Endothelial cell (in vitro differentiated cells): ENCODE measurements around the gene PRKAG2. TPM values are rescaled to one million over a fixed set of nuclear protein-coding genes. Genes with fewer than 3 reads are reported as not detected.

ENCODE experiments used
- DNase-seq: peaks from one replicate; pipeline ENCODE4 v3.0.0; 2021; ENCODE audit warnings: low spot score
- H3K27ac Mint-ChIP-seq: one replicate; pipeline ENCODE4 v1.8.0; 2021; ENCODE audit warnings: mixed read lengths, inconsistent platforms; ENCODE audit not compliant: unreplicated experiment
- H3K27me3 Mint-ChIP-seq: one replicate; pipeline ENCODE4 v1.8.0; 2021; ENCODE audit warnings: mild to moderate bottlenecking, moderate library complexity, mixed read lengths, inconsistent platforms; ENCODE audit not compliant: unreplicated experiment
- H3K36me3 Mint-ChIP-seq: one replicate; pipeline ENCODE4 v1.8.0; 2021; ENCODE audit warnings: mild to moderate bottlenecking, low read depth, mixed read lengths, inconsistent platforms; ENCODE audit not compliant: unreplicated experiment
- H3K4me1 Mint-ChIP-seq: one replicate; pipeline ENCODE4 v1.8.0; 2021; ENCODE audit warnings: mild to moderate bottlenecking, mixed read lengths, inconsistent platforms; ENCODE audit not compliant: unreplicated experiment
- H3K4me3 Mint-ChIP-seq: one replicate; pipeline ENCODE4 v1.8.0; 2021; ENCODE audit warnings: mild to moderate bottlenecking, mixed read lengths, inconsistent platforms; ENCODE audit not compliant: unreplicated experiment
- H3K9me3 Mint-ChIP-seq: one replicate; pipeline ENCODE4 v1.8.0; 2021; ENCODE audit warnings: mixed read lengths, inconsistent platforms; ENCODE audit not compliant: unreplicated experiment
- CTCF ChIP-seq: fragments of 200-600 bp; sonication (generic); IDR thresholded peaks from one replicate; pipeline ENCODE4 v1.5.0; 2021; ENCODE audit warnings: antibody characterized with exemption; ENCODE audit not compliant: unreplicated experiment
- total RNA-seq: library from RNA; stranded (reverse); fragmentation: NEBNext Ultra II Directional; extraction: Animal tissue kit (Norgen Biotek cat#: 25700); gene quantifications from one replicate; pipeline ENCODE4 v1.2.1, GENCODE V29; 2021; ENCODE audit not compliant: unreplicated experiment

Gene PRKAG2
- total RNA-seq, 1 donor from 2014 or later: 16.0 TPM

GRCh38 chr7:151721694-151722093 lies 155.2 kb downstream of the PRKAG2 start:
- H3K4me3 Mint-ChIP-seq: no peak overlapping the region
- no peak overlapping the region for H3K27ac Mint-ChIP-seq
- no peaks in the 10 kb centered on the region for H3K9me3 Mint-ChIP-seq

GRCh38 chr7:151721236-151721635 lies 155.7 kb downstream of the PRKAG2 start:
- TF ChIP-seq CTCF: no peak
- no peak overlapping the region for H3K4me3 Mint-ChIP-seq
- peaks cover 4% of the 10 kb centered on the region for H3K36me3 Mint-ChIP-seq
- no peak overlapping the region for H3K27ac Mint-ChIP-seq
- no peaks in the 10 kb centered on the region for H3K4me1 Mint-ChIP-seq
- DNase-seq: no peak
- no peaks in the 10 kb centered on the region for H3K9me3 Mint-ChIP-seq
- peaks cover 6% of the 10 kb centered on the region for H3K27me3 Mint-ChIP-seq

More at GRCh38 chr7:151721694-151722093, 155.2 kb downstream of the PRKAG2 start:
- DNase-seq: no peak
- no peaks in the 10 kb centered on the region for H3K4me1 Mint-ChIP-seq
- no peak for TF ChIP-seq CTCF
- H3K27me3 Mint-ChIP-seq: peaks cover 9% of the 10 kb centered on the region
- peaks cover 7% of the 10 kb centered on the region for H3K36me3 Mint-ChIP-seq

GRCh38 chr7:151720280-151720679 lies 156.6 kb downstream of the PRKAG2 start:
- DNase-seq: no peak
- Mint-ChIP-seq H3K4me1 (no peaks in the 10 kb centered on the region), H3K4me3 (no peak overlapping the region), H3K27ac (no peak overlapping the region), H3K36me3 (peaks cover 4% of the 10 kb centered on the region), H3K9me3 (no peaks in the 10 kb centered on the region), H3K27me3 (peaks cover 5% of the 10 kb centered on the region)
- no peak for TF ChIP-seq CTCF

GRCh38 chr7:151719897-151720242 lies 157.0 kb downstream of the PRKAG2 start:
- Mint-ChIP-seq H3K36me3 (peaks cover 4% of the 10 kb centered on the region), H3K27me3 (peaks cover 2% of the 10 kb centered on the region), H3K27ac (no peak overlapping the region), H3K4me3 (no peak overlapping the region), H3K9me3 (no peaks in the 10 kb centered on the region), H3K4me1 (no peaks in the 10 kb centered on the region)
- no peak for DNase-seq
- TF ChIP-seq CTCF: no peak

- Mint-ChIP-seq H3K4me3 (no peak overlapping the region), H3K36me3 (peaks cover 4% of the 10 kb centered on the region), H3K9me3 (no peaks in the 10 kb centered on the region), H3K4me1 (no peaks in the 10 kb centered on the region), H3K27me3 (peaks cover 2% of the 10 kb centered on the region), H3K27ac (no peak overlapping the region)
- no peak for TF ChIP-seq CTCF
- no peak for DNase-seq
Observed at GRCh38 chr7:151719031-151719896, 157.7 kb downstream of the PRKAG2 start.
